ENCODE results near the gene SUMO3. TPM values are rescaled to one million over a fixed set of nuclear protein-coding genes. Genes with fewer than 3 reads are reported as not detected.
A peak's percentile ranks its signal among the peaks of the same experiment; 100 is the strongest.

SUMO3 gene
- total RNA-seq, 1 experiment from 2014 or later, result 62.3 TPM

DNA sequence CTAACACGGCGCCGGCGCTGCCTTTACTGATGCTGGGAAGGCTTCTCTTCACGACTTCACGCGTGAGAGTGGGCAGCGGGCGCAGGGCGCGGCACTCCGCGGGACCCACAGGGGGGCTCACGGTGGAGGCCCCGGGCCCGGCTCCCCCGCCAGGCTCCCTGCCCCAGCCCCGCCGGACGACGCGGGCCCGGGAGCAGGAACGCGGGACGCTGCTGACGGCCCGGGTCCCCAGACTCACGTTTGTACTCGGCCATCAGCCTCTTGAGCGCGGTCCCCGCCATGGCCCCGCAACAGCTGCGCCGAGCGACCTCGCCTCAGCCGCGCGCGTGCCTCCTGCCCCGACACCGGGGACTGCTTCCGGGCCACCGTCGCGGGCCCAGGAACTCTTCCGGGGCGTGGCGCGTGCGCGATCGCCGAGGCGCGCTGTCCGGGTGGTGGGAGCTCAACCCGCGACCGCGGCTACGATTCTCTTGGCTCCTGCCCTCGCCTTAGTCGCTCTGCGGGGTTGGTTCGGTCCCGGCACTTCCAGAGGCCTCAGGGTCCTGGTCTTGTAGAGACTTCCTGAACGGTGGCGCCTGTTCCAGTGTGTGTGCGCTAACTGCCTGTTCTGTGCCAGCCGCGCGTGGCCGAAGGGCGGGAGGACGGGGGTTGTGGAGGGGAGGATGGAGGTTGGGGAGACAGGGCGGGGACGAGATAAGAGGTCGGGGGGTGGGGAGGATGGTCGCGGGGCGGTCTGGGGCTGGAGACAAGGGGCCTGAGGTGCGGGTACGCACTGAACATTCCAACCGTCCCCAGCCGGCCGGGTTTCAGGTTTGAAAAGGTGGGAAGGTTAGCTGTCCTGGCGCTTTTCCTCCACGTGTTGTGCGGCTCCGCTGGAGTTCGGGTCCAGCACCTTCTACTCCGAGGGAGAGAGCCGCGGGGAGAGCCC lies 16.1 kb downstream of the SUMO3 start, which contains the start of gene UBE2G2:
Gene UBE2G2, minus strand, starts transcription at position 353 of the 928 bp plus-strand sequence. Its CDS starts 72 bp downstream, at position 281.
- Mint-ChIP-seq H3K9me3 (ENCODE audit: unreplicated experiment) (no peaks in the 10 kb centered on the region), H3K27me3 (ENCODE audit: insufficient read depth, unreplicated experiment) (no peaks in the 10 kb centered on the region), H3K36me3 (ENCODE audit: insufficient read depth, unreplicated experiment) (peaks cover 54% of the 10 kb centered on the region), H3K4me3 (ENCODE audit: unreplicated experiment) (peak within 1 kb of the TSS; percentile 89), H3K27ac (ENCODE audit: low read depth, unreplicated experiment) (peak within 1 kb of the TSS; percentile 80), H3K4me1 (ENCODE audit: insufficient read depth, unreplicated experiment) (peaks cover 28% of the 10 kb centered on the region)
- CTCF ChIA-PET, result interaction anchor here (0.7 to 4.6 kb wide), 26 partner anchors 8 to 338 kb away, joined by 3 to 48 read pairs (median 6); partner anchors contain the start of genes KRTAP12-2 and SLX9
- intact Hi-C loops (cut with micrococcal nuclease), result loop anchor here (1.0 to 2.0 kb wide), 4 partner anchors 45 to 327 kb away; no protein-coding TSS in a partner anchor
- TF ChIP-seq, protein P1, sequence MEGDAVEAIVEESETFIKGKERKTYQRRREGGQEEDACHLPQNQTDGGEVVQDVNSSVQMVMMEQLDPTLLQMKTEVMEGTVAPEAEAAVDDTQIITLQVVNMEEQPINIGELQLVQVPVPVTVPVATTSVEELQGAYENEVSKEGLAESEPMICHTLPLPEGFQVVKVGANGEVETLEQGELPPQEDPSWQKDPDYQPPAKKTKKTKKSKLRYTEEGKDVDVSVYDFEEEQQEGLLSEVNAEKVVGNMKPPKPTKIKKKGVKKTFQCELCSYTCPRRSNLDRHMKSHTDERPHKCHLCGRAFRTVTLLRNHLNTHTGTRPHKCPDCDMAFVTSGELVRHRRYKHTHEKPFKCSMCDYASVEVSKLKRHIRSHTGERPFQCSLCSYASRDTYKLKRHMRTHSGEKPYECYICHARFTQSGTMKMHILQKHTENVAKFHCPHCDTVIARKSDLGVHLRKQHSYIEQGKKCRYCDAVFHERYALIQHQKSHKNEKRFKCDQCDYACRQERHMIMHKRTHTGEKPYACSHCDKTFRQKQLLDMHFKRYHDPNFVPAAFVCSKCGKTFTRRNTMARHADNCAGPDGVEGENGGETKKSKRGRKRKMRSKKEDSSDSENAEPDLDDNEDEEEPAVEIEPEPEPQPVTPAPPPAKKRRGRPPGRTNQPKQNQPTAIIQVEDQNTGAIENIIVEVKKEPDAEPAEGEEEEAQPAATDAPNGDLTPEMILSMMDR (IDR thresholded peaks at IDR 0.05; ENCODE audit: unreplicated experiment), result no peak
- TSS peak; percentile 54 for BruUV-seq (replicated peaks)
- peak; percentile 74 for DNase-seq (ENCODE audit: unreplicated experiment)
- POLR2A ChIA-PET, result interaction anchor here (0.6 to 5.4 kb wide), 25 partner anchors 8 to 1177 kb away, joined by 3 to 161 read pairs (median 4); partner anchors contain the start of genes PTTG1IP, SLX9 and SUMO3

- Mint-ChIP-seq H3K4me1 (ENCODE audit: insufficient read depth, unreplicated experiment) (peaks cover 34% of the 10 kb centered on the region), H3K4me3 (ENCODE audit: unreplicated experiment) (peak overlapping the region; percentile 89), H3K36me3 (ENCODE audit: insufficient read depth, unreplicated experiment) (peaks cover 54% of the 10 kb centered on the region), H3K27me3 (ENCODE audit: insufficient read depth, unreplicated experiment) (no peaks in the 10 kb centered on the region), H3K9me3 (ENCODE audit: unreplicated experiment) (no peaks in the 10 kb centered on the region), H3K27ac (ENCODE audit: low read depth, unreplicated experiment) (peak overlapping the region; percentile 54)
- TSS peak; percentile 29 for BruUV-seq (replicated peaks)
- TF ChIP-seq, protein P1 (IDR thresholded peaks at IDR 0.05; ENCODE audit: unreplicated experiment), result peak; percentile 49
- intact Hi-C loops (cut with micrococcal nuclease), result loop anchor here (1.0 to 2.0 kb wide), 5 partner anchors 46 to 328 kb away; no protein-coding TSS in a partner anchor
- peak; percentile 59 for DNase-seq (ENCODE audit: unreplicated experiment)
- ChIA-PET POLR2A (interaction anchor here (0.6 to 5.4 kb wide), 24 partner anchors 8 to 1176 kb away, joined by 3 to 161 read pairs (median 4); partner anchors contain the start of genes PTTG1IP, SLX9 and SUMO3), CTCF (interaction anchor here (0.6 to 4.6 kb wide), 35 partner anchors 8 to 339 kb away, joined by 3 to 48 read pairs (median 5); partner anchors contain the start of genes KRTAP12-2 and SLX9)
Measured at GRCh38 chr21:44800971-44801467, 16.8 kb downstream of the SUMO3 start.

DNA sequence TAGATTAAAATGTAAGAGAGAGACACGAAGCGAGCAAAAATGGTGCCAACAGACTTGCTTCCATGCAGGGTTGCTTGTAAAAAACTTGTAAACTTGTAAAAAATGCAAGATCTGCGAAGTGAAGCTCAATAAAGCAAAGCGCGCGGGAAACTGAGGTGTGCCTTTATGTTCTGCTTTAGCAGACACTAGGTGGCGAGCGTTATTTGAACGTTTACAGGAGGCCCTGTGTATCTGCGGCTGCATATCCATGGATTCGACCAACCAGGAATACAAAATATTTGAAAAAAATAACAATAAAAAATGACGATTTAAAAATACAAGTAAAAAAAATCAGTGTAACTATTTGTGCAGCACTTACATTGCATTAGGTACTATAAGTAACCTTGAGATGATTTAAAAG lies 17.8 kb downstream of the SUMO3 start:
- peak; percentile 77 for DNase-seq (ENCODE audit: unreplicated experiment)
- Mint-ChIP-seq H3K27ac (ENCODE audit: low read depth, unreplicated experiment) (no peak overlapping the region), H3K4me1 (ENCODE audit: insufficient read depth, unreplicated experiment) (peaks cover 34% of the 10 kb centered on the region), H3K4me3 (ENCODE audit: unreplicated experiment) (peak overlapping the region; percentile 89), H3K9me3 (ENCODE audit: unreplicated experiment) (no peaks in the 10 kb centered on the region), H3K36me3 (ENCODE audit: insufficient read depth, unreplicated experiment) (peaks cover 46% of the 10 kb centered on the region), H3K27me3 (ENCODE audit: insufficient read depth, unreplicated experiment) (no peaks in the 10 kb centered on the region)
- POLR2A ChIA-PET, result interaction anchor here (1.0 to 5.4 kb wide), 7 partner anchors 9 to 139 kb away, joined by 3 to 161 read pairs (median 7); partner anchors contain the start of genes PTTG1IP and SLX9
- no TSS peak for BruUV-seq (replicated peaks)
- intact Hi-C loops (cut with micrococcal nuclease), result loop anchor here (1.0 to 2.0 kb wide), 3 partner anchors 47 to 329 kb away; no protein-coding TSS in a partner anchor
- TF ChIP-seq, protein P1 (IDR thresholded peaks at IDR 0.05; ENCODE audit: unreplicated experiment), result peak; percentile 54
- CTCF ChIA-PET, result interaction anchor here (0.7 to 4.6 kb wide), 32 partner anchors 8 to 337 kb away, joined by 3 to 48 read pairs (median 5); partner anchors contain the start of genes PTTG1IP and SLX9
